HG03442 (cell line): ENCODE results near the gene IFNA16.
"Not testable (repeated sequence)": the region's sequence is repeated elsewhere in the genome, so short reads cannot be mapped to it uniquely, and the experiment has no call there.

Source experiments
- ATAC-seq: cut with Tn5 transposase; IDR thresholded peaks from one replicate; pipeline ENCODE4 v1.9.1; 2021; ENCODE audit warnings: mild to moderate bottlenecking, moderate library complexity; ENCODE audit not compliant: unreplicated experiment

Gene IFNA16

DNA sequence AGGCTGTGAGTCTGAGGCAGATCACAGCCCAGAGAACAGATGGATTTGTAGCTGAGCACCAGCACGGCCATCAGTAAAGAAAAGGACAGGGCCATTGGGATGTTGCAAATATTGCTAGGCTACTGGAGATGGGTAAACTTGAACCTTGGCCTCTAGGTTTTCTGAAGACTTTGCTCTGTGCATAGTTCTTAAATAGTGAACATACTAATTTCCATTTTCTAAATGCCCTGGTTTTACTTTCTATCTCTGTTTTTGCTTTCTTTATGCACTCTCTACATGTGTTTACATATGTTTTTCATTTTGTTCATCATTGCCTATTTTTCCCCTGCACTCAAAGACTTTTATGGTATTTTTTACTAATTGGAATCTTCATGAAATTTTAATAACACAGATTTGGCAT, at the start of gene IFNA16:
TSS of gene IFNA16 (minus strand) at position 101 of the 400 bp plus-strand sequence. CDS start at position 95, 6 bp downstream.
- not testable (repeated sequence) for ATAC-seq

DNA sequence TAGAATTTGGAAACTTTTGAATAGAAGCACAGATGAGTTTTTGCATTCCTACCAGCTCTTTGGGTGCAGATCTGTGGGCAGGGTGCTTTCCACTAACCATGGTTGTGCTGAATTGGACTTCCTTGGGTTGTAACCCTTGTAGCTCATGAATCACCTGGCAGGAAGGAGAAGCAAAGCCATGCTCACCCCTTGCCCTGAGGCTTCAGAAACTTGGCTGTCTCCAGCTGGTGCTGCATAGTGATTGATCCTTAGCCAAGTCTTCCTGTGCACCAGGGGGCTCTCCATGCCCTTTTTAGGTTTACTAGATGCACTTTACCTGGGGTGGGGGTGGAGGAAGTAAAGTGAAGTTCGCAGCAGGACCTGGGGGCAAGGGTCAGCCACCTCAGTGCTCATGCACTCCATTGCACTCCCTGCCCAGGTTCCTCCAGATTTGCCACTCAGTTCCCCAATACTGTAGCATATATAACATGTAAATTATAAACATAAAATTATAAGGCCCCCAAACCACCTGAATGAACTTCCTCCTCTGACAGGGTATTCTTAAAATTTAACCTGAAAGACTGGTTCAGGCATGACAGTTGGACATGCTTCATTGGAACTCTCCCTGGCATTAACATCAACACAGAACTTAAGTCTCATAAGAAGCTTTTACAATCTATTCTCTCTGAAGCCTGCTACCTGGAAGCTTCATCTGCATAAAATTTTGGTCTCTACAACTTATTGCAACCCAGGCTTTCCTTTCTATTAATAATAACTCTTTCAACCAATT, 48.5 kb upstream of the IFNA16 start:
- ATAC-seq, result no peak

DNA sequence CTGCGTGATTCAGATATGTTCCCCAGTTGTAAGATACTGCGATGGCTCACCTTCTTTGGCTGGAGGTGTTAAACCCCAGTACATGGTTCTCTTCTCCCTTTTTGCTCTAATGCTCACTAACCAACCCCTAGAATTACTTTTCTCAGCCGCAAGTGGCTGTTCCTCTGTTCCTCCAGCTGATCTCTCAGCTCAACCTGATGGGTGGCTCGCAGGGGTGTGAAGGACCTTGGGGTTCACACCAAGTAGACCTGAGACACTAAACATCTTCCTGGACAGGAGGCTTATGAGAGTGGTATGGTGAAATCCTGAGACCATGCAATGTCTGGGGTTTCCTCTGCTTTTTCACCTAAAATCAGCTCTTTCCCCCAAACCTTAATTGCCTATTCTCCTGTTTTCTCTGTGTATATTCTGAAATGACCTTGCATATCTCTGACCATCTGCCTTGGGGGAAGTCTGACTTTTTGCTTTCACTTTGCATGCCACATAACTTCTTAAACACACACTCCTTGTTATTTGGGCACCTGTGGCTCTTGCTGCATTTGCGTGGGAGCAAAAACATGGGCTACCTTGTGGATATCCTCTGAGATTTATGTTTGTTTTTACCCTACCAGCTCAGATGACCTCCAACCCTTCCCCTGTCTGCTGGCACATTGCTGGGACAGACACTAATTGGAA, 38.6 kb upstream of the IFNA16 start:
- no peak for ATAC-seq

DNA sequence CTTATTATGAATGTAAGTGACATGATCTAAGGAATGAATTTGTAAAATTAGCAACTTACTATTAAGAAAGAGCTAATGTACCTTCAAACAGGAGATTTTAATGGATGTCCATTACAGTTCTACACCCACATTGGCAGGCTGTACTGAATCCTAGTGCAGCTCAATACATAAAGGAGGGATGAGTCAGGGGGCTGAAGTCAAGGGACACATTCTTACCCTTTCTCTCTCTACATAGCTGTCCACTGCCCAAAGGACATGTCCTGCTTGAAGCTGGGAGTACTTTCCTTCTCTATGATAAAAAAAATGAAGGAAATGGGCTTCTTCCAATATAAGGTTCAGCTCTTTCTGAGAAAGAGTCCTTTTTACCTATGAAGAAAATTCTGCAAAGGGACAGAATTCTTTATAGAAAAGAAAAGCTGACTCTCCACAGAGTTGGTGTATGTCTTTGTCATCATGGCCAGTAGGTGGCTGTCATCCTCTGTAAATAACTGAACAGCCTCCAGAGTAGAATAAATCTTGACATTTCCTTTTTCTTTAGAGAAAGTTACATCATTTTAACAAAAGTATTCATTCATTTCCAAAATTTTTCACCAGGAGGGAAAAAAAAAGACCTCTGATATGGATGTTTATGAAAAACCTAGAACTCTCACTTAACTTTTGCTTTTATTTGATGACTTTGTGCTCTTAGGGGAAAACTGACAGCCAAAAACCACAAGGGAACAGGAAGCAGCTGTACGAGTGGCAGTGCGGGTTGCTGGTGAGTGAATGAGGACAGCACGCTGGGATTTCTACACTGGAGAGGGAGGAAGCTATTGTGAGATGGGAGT, 35.8 kb upstream of the IFNA16 start:
- ATAC-seq, result peak; percentile 82

DNA sequence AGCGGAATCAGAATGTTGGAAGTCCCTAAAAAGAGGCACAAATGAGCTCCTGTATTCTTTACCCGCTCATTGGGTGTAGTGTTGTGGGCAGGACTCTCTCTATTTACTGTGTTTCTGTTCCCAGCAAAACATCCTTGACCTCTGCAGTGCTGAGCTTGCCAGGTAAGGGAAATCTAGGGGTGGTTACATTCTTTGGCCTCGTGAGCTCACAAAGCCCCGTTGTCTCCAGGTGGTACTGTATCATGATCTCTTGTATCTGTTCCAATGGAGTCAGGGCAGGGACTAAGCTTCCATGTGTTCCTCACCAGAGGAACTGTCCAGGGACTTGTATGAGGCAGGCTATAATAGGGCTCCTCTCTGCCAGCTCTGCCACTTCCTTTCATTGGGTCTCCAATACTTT, 34.5 kb upstream of the IFNA16 start:
- no peak for ATAC-seq

DNA sequence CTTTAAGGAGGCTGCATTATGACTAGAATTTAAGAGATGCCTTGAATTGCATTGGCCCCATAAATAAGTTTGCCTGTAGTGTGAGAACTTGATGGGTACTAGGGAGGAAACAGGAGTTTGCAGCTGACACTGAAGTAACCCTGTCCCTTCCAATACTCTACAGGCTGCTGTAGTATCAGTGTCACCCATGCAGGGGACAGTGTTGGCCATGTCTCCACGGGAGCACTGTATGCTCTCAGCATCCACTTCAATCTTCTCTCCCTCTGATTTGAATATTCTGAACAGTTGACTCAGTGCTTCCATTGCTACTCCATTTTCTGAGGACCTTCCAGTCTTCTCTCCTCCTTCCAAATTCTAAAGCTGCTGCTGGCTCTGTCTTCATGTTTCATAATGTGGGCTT, 34.1 kb upstream of the IFNA16 start:
- ATAC-seq, result no peak

DNA sequence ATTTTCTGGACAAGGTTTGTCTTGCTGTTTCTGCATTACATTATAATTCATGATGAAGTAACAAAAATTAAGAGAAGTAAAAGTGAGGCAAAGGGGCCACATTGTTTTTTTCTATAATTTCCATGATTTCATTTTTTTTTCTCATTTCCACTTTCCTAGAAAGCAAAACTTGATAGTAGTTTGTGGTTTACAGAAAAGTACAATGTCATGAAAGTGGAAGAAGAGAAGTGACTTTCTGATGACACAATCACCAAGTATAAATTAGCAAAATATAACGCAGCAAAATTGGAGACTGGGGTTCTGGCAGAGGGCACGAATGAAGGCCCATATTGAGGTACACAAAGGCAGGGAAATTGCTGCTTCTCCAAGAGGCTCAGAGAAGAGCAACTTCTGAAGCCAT, 27.7 kb upstream of the IFNA16 start:
- no peak for ATAC-seq

DNA sequence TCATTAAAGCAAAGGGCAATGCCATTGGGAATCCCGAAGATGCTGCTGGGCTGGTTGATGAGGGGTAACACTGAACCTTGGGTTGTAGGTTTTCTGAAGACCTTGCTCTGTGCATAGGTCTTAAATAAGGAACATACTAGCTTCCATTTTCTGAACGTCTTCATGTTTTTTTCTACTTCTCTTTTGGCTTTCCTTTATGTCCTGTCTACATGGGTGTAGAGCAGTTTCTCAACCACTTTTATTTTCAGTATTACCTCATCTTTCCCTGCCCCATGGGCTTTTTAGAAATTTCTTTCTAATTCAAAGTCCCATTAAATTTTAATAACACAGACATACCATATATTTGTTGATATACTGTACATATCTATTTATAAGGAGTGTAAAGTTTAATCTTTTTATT, 22.8 kb upstream of the IFNA16 start, which contains the start of gene IFNA14:
TSS of gene IFNA14 (minus strand) at position 95 of the 400 bp plus-strand sequence. CDS start at position 25, 70 bp downstream.
- ATAC-seq, result no peak

DNA sequence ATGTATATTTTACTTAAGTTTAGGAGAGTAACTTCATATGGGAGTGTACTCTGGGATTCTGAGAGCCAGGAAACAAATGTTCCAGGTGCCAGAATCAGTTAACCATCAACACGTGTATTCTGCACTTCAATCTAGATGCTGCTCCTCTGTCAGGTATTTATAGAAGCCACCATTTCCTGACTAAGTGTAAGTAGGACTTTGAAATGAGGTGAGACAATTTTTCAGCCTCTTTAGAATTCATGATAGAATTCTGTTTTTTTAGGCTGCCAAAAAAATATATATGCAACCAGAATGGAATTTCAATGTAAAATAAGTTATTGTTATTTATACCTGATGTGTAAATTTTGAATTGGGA, 19.2 kb upstream of the IFNA16 start:
- not testable (repeated sequence) for ATAC-seq

DNA sequence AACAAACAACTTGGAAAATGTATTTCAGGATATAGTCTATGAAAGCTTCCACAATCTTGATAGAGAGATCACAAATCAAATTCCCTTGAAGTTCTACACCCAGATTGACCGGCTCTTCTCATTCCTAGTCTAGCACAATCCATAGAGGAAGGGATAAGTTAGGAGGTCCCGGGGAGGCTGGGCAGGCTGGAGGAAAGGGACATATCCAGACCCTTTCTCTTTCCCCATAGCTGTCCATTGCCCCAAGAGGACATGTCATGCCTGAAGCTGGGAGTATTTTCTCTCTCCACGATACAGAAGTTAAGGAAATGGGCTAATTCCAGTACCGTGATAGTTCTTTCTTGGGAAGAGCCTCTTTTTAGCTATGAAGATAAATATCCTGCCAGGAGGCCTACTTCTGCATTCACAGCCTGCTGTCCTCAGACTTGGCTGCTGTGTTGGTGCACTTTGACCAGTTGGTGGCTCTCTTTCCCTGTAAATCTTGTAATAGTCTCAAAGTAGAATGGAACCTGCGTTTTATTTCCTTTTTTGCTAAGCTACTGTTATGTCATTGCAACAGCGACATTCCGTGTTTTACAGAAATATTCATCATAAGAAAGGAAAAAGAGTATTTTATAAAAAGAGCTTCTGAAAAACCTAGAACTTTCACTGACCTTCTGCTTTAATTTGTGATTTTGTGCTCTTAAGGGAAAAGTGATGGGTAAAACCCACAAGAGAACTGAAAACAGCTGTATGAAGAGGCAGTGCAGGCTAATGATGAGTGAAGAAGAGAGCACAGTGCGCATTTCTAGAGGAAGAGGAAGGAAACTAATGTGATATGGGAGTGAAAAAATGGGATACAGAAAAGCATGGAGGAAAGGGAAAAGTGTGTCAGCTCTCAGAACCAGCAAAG, 18.6 kb upstream of the IFNA16 start:
- ATAC-seq, result peak; percentile 82

DNA sequence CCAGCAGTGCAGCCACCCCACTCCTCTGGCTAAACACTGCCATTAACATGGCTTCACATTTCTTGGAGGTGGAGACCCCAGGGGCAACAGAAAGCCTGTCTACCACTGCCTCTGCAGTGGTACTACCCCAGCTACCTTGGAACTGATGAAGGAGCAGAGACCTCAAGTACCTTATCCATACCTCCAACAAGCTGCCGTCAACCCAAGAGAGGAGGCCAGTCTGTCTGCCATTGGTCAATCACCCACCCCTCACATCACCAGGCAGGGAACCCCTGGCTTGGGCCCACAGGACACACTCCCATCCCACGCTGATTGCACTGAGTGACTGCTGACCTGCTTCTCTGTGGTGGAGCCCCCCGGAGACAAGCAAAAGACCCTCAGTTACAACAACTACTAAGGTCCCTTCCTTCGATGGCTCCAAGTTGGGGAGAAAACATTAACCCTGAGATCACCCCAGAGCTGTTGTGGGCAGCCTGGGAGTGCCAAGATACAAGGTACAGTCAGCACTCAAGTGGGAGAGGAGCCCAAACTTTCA, 17.1 kb upstream of the IFNA16 start:
- ATAC-seq, result no peak

DNA sequence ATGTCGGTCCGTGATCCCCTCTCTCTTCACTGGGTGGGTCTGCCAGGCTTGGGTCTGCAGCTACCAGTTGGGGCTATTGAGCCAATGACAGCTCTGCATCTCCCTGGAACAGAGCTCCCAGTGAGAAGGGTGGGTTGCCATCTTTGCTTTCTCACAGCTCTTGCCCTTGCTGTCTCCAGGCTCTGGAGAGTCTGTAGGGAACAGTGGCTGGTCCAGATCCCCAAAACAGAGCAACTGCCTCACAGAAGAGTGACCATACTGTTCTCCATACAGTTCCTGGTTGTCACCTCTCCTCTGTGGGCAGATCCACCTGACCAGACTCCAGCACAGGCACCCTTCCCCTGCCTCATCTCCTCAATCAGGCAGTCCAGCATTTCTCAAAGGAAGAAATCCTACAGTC, 16.1 kb upstream of the IFNA16 start:
- ATAC-seq, result no peak

DNA sequence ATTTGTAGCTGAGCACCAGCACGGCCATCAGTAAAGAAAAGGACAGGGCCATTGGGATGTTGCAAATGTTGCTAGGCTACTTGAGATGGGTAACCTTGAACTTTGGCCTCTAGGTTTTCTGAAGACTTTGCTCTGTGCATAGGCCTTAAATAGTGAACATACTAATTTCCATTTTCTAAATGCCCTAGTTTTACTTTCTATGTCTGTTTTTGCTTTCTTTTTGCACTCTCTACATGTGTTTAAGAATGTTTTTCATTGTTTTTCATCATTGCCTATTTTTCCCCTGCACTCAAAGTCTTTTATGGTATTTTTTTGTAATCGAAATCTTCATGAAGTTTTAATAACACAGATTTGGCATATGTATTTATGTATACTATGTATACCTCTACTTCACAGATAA, 11.0 kb upstream of the IFNA16 start, which contains the start of gene IFNA17:
TSS of gene IFNA17 (minus strand) at position 101 of the 400 bp plus-strand sequence. CDS start at position 52, 49 bp downstream.
- no peak for ATAC-seq

DNA sequence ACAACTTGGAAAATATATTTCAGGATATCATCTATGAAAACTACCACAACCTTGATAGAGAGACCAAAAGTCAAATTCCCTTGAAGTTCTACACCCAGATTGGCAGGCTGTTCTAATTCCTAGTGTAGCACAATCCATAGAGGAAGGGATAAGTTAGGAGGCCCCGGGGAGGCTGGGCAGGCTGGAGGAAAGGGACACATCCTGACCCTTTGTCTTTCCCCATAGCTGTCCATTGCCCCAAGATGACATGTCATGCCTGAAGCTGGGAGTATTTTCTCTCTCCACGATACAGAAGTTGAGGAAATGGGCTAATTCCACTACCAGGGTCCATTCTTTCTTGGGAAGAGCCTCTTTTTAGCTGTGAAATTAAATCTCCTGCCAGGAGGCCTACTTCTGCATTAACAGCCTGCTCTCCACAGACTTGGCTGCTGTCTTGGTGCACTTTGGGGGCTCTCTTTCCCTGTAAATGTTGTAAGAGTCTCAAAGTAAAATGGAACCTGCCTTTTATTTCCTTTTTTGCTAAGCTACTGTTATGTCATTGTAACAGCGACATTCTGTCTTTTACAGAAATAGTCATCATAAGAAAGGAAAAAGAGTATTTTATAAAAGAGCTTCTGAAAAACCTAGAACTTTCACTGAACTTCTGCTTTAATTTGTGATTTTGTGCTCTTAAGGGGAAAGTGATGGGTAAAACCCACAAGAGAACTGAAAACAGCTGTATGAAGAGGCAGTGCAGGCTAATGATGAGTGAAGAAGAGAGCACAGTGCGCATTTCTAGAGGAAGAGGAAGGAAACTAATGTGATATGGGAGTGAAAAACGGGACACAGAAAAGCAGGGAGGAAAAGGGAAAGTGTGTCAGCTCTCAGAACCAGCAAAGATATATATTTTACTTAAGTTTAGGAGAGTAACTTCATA, 3.4 kb downstream of the IFNA16 start:
- peak; percentile 73 for ATAC-seq

DNA sequence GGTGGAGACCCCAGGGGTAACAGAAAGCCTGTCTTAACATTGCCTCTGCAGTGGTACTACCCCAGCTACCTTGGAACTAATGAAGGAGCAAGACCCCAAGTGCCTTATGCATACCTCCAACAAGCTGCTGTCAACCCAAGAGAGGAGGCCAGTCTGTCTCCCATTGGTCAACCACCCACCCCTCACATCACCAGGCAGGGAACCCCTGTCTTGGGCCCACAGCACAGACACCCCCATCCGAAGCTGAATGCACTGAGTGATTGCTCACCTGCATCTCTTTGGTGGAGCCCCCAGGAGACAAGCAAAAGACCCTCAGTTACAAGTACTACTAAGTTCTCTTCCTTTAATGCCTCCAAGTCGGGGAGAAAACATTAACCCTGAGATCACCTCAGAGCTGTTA, 5.0 kb downstream of the IFNA16 start:
- not testable (repeated sequence) for ATAC-seq

DNA sequence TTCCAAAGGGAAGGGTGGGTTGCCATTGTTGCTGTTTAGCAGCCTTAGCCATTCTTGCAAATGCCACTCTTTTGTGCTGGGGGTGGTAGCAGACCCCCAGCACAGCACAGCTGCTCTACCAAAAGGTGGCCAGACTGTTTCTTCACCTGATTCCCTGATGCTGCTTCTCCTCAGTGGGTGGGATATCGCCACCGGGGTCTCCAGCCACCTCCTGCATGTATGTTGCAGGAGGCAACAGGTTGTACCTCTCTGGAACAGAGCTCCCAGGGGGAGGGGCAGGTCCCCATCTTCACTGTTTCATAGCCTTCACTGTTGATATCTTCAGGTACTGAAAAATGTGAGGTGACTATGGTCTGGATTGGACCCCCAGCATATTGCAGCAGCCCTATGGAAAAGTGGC, 6.3 kb downstream of the IFNA16 start:
- ATAC-seq, result not testable (repeated sequence)

DNA sequence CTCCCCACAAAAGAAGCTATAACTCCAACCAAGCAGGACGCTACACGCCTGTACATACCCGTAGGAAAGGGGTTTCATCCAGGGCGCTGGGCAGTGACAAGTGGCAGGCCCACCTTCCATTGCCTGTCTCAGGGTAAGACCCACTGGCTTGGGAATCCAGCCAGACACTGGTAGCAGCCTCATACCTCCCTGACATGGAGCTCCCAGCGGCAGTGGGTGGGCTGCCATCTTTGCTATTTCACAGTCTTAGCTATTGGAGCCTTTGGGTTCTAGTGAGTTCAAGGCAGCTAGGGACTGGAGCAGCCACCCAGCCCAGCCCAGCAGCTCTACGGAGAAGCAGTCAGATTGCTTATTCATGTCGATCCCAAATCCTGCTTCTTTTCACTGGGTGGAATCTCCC, 6.8 kb downstream of the IFNA16 start:
- no peak for ATAC-seq

DNA sequence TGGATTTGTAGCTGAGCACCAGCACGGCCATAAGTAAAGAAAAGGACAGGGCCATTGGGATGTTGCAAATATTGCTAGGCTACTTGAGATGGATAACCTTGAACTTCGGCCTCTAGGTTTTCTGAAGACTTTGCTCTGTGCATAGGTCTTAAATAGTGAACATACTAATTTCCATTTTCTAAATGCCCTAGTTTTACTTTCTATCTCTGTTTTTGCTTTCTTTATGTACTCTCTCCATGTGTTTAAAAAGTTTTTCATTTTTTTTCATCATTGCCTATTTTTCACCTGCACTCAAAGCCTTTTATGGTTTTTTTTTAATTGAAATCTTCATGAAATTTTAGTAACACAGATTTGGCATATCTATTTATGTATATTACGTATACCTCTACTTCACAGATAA, 10.1 kb downstream of the IFNA16 start, which contains the start of gene IFNA10:
TSS of gene IFNA10 (minus strand) at position 101 of the 400 bp plus-strand sequence. CDS start at position 55, 46 bp downstream.
- not testable (repeated sequence) for ATAC-seq

DNA sequence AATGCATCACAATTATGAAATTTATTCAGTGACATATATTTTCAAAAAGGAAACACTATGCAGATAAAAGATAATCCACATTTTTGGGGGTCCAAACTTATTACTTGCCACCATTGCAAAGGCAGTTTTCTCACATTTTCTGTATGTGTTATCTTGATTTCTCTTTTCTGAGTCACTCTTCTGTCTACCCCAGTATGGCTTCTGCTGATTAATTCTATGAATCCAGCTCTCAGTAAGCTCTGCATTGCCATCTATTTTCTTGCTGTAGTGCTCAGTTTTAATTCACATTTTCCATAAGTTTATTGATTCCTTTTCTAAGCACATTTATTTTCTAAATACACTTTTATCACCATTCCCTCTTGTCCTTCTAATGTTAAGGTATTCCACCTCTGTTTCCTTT, 11.9 kb downstream of the IFNA16 start:
- ATAC-seq, result no peak
